Endodermal cell (in vitro differentiated cells): ENCODE data around the gene COL11A2. TPM values are rescaled to one million over a fixed set of nuclear protein-coding genes. Genes with fewer than 3 reads are reported as not detected.

Source experiments
- DNase-seq: peaks from one replicate; pipeline ENCODE4 v3.0.0-alpha.2; 2017
- H3K27ac ChIP-seq: 2 replicates; pipeline ENCODE4 v1.5.1; 2013; ENCODE audit warnings: mild to moderate bottlenecking, low read depth, low read length, moderate library complexity
- H3K27me3 ChIP-seq: 2 replicates; pipeline ENCODE4 v1.6.1; 2013; ENCODE audit warnings: mild to moderate bottlenecking, low read length, moderate library complexity; ENCODE audit not compliant: insufficient read depth, control insufficient read depth, poor library complexity, severe bottlenecking
- H3K36me3 ChIP-seq: 2 replicates; pipeline ENCODE4 v1.7.0; 2013; ENCODE audit warnings: mild to moderate bottlenecking, low read length, moderate library complexity; ENCODE audit not compliant: control insufficient read depth, insufficient read depth
- H3K4me1 ChIP-seq: one replicate; pipeline ENCODE4 v1.7.0; 2013; ENCODE audit warnings: low read length; ENCODE audit not compliant: control insufficient read depth, insufficient read depth
- H3K4me3 ChIP-seq: 2 replicates; pipeline ENCODE4 v1.5.1; 2013; ENCODE audit warnings: mild to moderate bottlenecking, low read length, moderate library complexity
- H3K9ac ChIP-seq: 2 replicates; pipeline ENCODE4 v1.6.1; 2013; ENCODE audit warnings: mild to moderate bottlenecking, low read length, moderate library complexity; ENCODE audit not compliant: poor library complexity, severe bottlenecking; ENCODE audit errors: extremely low read depth
- H3K9me3 ChIP-seq: 2 replicates; pipeline ENCODE4 v1.6.1; 2013; ENCODE audit warnings: mild to moderate bottlenecking, low read length, moderate library complexity; ENCODE audit not compliant: control insufficient read depth
- H3K27ac Mint-ChIP-seq: 2 replicates; pipeline ENCODE4 v1.8.0; 2020; ENCODE audit warnings: mixed read lengths
- H3K27me3 Mint-ChIP-seq: 2 replicates; pipeline ENCODE4 v1.8.0; 2021; ENCODE audit warnings: mild to moderate bottlenecking, mixed read lengths; ENCODE audit not compliant: insufficient read depth
- H3K36me3 Mint-ChIP-seq: 2 replicates; pipeline ENCODE4 v1.8.0; 2020; ENCODE audit warnings: low read depth, mixed read lengths
- H3K4me1 Mint-ChIP-seq: 2 replicates; pipeline ENCODE4 v1.8.0; 2020; ENCODE audit warnings: mixed read lengths
- H3K4me3 Mint-ChIP-seq: 2 replicates; pipeline ENCODE4 v1.8.0; 2020; ENCODE audit warnings: mild to moderate bottlenecking, moderate library complexity, mixed read lengths
- H3K9me3 Mint-ChIP-seq: 2 replicates; pipeline ENCODE4 v1.8.0; 2020; ENCODE audit warnings: mild to moderate bottlenecking, mixed read lengths
- WGBS, 2 experiments: methylation state at CpG; one replicate each; pipeline versions ENCODE4 v1.1.5 to v1.1.7; 2013; ENCODE audit warnings: missing lambda C conversion rate in 2 of 2, mixed read lengths in 1 of 2; ENCODE audit not compliant: insufficient coverage in 1 of 2, insufficient read length in 1 of 2; 5-methylcytosine and 5-hydroxymethylcytosine counted together
- long read RNA-seq, 4 experiments: library from polyadenylated mRNA in 2 of 4; library from RNA in 1 of 4; library from capped mRNA in 1 of 4; stranded (forward) in 3 of 4; unstranded in 1 of 4; transcript quantifications; one replicate each; pipeline ENCODE4 v2.0.0, GENCODE V29; 2020 to 2021; ENCODE audit warnings: inconsistent platforms in 1 of 4
- polyA plus RNA-seq, 2 experiments: library from polyadenylated mRNA; stranded (reverse); fragments of 50-300 nt; gene quantifications; one replicate each; pipeline ENCODE4 v1.2.3, GENCODE V29; 2013
- total RNA-seq, 2 donors: library from RNA; stranded (reverse); fragmentation: NEBNext Ultra II Directional in 1 of 2; extraction: Animal tissue kit (Norgen Biotek cat#: 25700) in 1 of 2; gene quantifications; 2 replicates in 1 of 2; 3 replicates in 1 of 2; pipeline ENCODE4 v1.2.1, GENCODE V29; 2021
- TF ChIP-seq, protein P1 (sequence below): fragments of 200-600 bp; sonication (generic); conservative IDR thresholded peaks from 2 replicates; pipeline ENCODE4 v1.5.0; 2021; ENCODE audit warnings: antibody characterized with exemption, mild to moderate bottlenecking

Gene COL11A2
- 1 to 10 TPM; 1.3 to 2.8 TPM for total RNA-seq
- 17.6 TPM for polyA plus RNA-seq (2013, experiment 1 of 2)
- polyA plus RNA-seq (2013, experiment 2 of 2): 13.1 TPM
- long read RNA-seq, experiment 1: 0 reads
- long read RNA-seq, experiment 2, partial matches to known transcripts: 5 of 5 reads
- long read RNA-seq, experiment 2, other reads (novel, unspliced or antisense): 0 of 5 reads
- long read RNA-seq, experiment 3, partial matches to known transcripts: 1 of 2 reads
- long read RNA-seq, experiment 3, other reads (novel, unspliced or antisense): 1 of 2 reads
- long read RNA-seq, experiment 4: 0 reads

DNA sequence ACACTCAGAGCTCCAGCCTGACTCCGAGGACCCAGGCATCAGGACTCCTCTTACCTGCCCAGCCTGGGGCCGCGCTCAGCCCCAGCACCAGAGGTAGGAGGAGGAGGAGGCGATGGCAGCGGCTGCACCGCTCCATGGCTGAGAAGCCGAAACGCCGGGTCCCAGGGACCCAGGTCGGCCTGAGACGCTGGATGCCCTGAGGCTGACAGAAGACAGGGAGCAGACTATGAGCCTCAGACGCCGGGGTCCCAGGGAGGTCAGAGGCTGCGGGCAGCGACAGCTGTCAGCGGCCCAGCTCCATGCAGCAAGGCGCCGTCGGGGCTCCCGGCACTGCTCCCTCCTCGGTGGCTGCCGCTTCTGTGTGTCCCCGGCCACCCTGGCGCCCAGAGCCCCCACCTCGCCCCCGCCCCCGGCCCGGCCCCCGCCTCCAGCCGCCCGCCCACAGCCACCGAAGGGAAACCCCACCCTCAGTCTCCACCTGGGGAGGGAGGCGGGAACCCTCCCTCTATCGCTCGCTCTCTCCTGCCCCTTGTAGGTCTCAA lies at the start of gene COL11A2:
Gene COL11A2 (minus strand): TSS at position 363 of the 542 bp plus-strand sequence. CDS start 227 bp downstream, at position 136.
- Mint-ChIP-seq H3K27me3 (peaks cover 50% of the 10 kb centered on the region), H3K4me3 (peak within 1 kb of the TSS; percentile 61), H3K36me3 (peaks cover 30% of the 10 kb centered on the region), H3K27ac (no peak within 1 kb of the TSS), H3K9me3 (no peaks in the 10 kb centered on the region), H3K4me1 (peaks cover 11% of the 10 kb centered on the region)
- H3K4me3 ChIP-seq: peak within 1 kb of the TSS; percentile 72
- 22 to 60% methylated on average over 1 to 32 of the region's 35 CpGs for WGBS, 2 experiments
- TF ChIP-seq, protein P1, sequence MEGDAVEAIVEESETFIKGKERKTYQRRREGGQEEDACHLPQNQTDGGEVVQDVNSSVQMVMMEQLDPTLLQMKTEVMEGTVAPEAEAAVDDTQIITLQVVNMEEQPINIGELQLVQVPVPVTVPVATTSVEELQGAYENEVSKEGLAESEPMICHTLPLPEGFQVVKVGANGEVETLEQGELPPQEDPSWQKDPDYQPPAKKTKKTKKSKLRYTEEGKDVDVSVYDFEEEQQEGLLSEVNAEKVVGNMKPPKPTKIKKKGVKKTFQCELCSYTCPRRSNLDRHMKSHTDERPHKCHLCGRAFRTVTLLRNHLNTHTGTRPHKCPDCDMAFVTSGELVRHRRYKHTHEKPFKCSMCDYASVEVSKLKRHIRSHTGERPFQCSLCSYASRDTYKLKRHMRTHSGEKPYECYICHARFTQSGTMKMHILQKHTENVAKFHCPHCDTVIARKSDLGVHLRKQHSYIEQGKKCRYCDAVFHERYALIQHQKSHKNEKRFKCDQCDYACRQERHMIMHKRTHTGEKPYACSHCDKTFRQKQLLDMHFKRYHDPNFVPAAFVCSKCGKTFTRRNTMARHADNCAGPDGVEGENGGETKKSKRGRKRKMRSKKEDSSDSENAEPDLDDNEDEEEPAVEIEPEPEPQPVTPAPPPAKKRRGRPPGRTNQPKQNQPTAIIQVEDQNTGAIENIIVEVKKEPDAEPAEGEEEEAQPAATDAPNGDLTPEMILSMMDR: no peak
- H3K36me3 ChIP-seq: peaks cover 28% of the 10 kb centered on the region
- DNase-seq: peak; percentile 71
- no peak within 1 kb of the TSS for H3K9ac ChIP-seq
- peaks cover 50% of the 10 kb centered on the region for H3K27me3 ChIP-seq
- peaks cover 4% of the 10 kb centered on the region for H3K4me1 ChIP-seq
- H3K9me3 ChIP-seq: no peaks in the 10 kb centered on the region
- no peak within 1 kb of the TSS for H3K27ac ChIP-seq

DNA sequence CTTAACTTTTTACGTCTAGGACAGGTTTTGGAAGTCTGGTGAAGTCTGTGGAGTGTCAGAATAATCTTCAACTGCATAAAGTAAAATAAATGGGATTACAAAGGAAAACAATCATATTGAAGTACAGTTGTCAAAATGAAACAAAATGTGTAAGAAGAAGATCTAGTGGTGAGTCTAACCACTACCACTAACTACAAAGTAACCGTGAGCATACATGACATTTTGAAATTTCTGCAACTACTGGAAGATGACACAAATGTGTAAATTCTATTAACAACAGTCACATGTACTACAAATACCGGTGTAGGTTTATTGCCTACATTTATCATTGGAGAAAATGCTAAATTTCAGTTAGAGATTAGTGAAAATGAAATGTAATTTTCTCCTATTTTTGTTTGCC lies 49.7 kb upstream of the COL11A2 start:
- Histone ChIP-seq H3K27ac (no peak overlapping the region), H3K36me3 (no peaks in the 10 kb centered on the region), H3K4me1 (no peaks in the 10 kb centered on the region), H3K27me3 (peaks cover 39% of the 10 kb centered on the region), H3K9ac (no peak overlapping the region), H3K9me3 (no peaks in the 10 kb centered on the region), H3K4me3 (no peak overlapping the region)
- Mint-ChIP-seq H3K4me1 (peaks cover 2% of the 10 kb centered on the region), H3K9me3 (no peaks in the 10 kb centered on the region), H3K4me3 (no peak overlapping the region), H3K36me3 (no peaks in the 10 kb centered on the region), H3K27me3 (peaks cover 46% of the 10 kb centered on the region), H3K27ac (no peak overlapping the region)
- TF ChIP-seq, protein P1: no peak
- WGBS, 2 experiments: 83 to 87% methylated on average over 1 to 3 of the region's 3 CpGs
- DNase-seq: no peak

DNA sequence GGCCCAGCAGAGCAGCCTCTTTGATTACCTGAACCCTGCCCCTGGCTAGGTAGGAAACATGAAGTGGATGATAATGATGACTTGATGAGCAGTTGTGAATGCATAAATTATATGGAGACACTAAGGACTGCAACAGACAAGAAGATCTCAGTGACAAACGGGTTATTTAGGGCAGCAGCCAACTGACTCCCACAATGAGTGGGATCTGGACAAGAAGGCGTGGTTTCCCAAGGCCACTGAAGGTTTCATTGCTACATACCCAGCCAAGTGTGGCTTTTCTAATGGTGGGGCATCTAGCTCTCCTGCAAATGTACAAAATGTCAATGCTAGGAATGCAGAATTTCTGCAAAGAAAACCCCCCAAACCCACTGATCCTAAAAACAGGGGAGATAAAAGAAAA lies 45.5 kb upstream of the COL11A2 start:
- H3K4me1 ChIP-seq: no peaks in the 10 kb centered on the region
- no peak overlapping the region for H3K27ac ChIP-seq
- no peaks in the 10 kb centered on the region for H3K9me3 Mint-ChIP-seq
- no peak overlapping the region for H3K4me3 ChIP-seq
- H3K27me3 Mint-ChIP-seq: peaks cover 31% of the 10 kb centered on the region
- H3K4me3 Mint-ChIP-seq: no peak overlapping the region
- H3K9me3 ChIP-seq: no peaks in the 10 kb centered on the region
- no peaks in the 10 kb centered on the region for H3K36me3 Mint-ChIP-seq
- H3K4me1 Mint-ChIP-seq: peaks cover 12% of the 10 kb centered on the region
- peak; percentile 8 for DNase-seq
- no peak overlapping the region for H3K9ac ChIP-seq
- no peak overlapping the region for H3K27ac Mint-ChIP-seq
- peaks cover 15% of the 10 kb centered on the region for H3K27me3 ChIP-seq
- no peaks in the 10 kb centered on the region for H3K36me3 ChIP-seq
- 84 to 93% methylated on average over 2 of the region's 2 CpGs for WGBS, 2 experiments
- TF ChIP-seq, protein P1: no peak
